Liver (tissue), 9 donors: ENCODE data around the gene CD37. TPM values are rescaled to one million over a fixed set of nuclear protein-coding genes. Genes with fewer than 3 reads are reported as not detected.

Experiments
- DNase-seq: peaks from one replicate; pipeline ENCODE4 v3.0.0-alpha.2; 2017; ENCODE audit warnings: low spot score
- H3K27ac ChIP-seq, 2 donors: one replicate each; pipeline ENCODE4 v1.7.0; 2013; ENCODE audit warnings: inconsistent platforms in 2 of 2, low read length in 2 of 2, control low read depth in 1 of 2, low read depth in 1 of 2, mild to moderate bottlenecking in 1 of 2
- H3K27me3 ChIP-seq, 4 donors: one replicate each; pipeline versions ENCODE4 v1.6.1 to v1.7.0; 2013; ENCODE audit warnings: low read length in 3 of 4, inconsistent platforms in 1 of 4, mild to moderate bottlenecking in 1 of 4, moderate library complexity in 1 of 4; ENCODE audit not compliant: control insufficient read depth in 4 of 4, insufficient read depth in 4 of 4
- H3K36me3 ChIP-seq, 4 donors: one replicate each; pipeline versions ENCODE4 v1.6.1 to v1.7.0; 2013; ENCODE audit warnings: low read length in 3 of 4, mild to moderate bottlenecking in 3 of 4, low read depth in 1 of 4, moderate library complexity in 1 of 4; ENCODE audit not compliant: control insufficient read depth in 4 of 4, insufficient read depth in 3 of 4
- H3K4me1 ChIP-seq, 4 donors: one replicate each; pipeline versions ENCODE4 v1.6.1 to v1.7.0; 2013; ENCODE audit warnings: low read length in 3 of 4, mild to moderate bottlenecking in 3 of 4, moderate library complexity in 1 of 4; ENCODE audit not compliant: control insufficient read depth in 4 of 4, insufficient read depth in 4 of 4
- H3K4me3 ChIP-seq, 3 donors: one replicate each; pipeline versions ENCODE4 v1.6.1 to v1.7.0; 2013; ENCODE audit warnings: low read length in 3 of 3, control low read depth in 1 of 3, low read depth in 1 of 3, mild to moderate bottlenecking in 1 of 3
- H3K9ac ChIP-seq, 2 donors: one replicate each; pipeline ENCODE4 v1.7.0; 2013; ENCODE audit warnings: low read length in 2 of 2, mild to moderate bottlenecking in 2 of 2, moderate library complexity in 2 of 2, control low read depth in 1 of 2, low read depth in 1 of 2
- H3K9me3 ChIP-seq, 4 donors: one replicate each; pipeline versions ENCODE4 v1.6.1 to v1.7.0; 2013; ENCODE audit warnings: low read length in 3 of 4; ENCODE audit not compliant: control insufficient read depth in 4 of 4
- ATF3 ChIP-seq: IDR thresholded peaks from 2 replicates; pipeline ENCODE4 v1.6.1; 2016; ENCODE audit warnings: antibody characterized with exemption
- EGR1 ChIP-seq, 2 donors: IDR thresholded peaks; 2 replicates each; pipeline ENCODE4 v1.6.1; 2016 to 2018; ENCODE audit warnings: antibody characterized with exemption in 2 of 2, low read depth in 2 of 2
- FOXA1 ChIP-seq: IDR thresholded peaks from 2 replicates; pipeline ENCODE4 v1.6.1; 2016; ENCODE audit warnings: antibody characterized with exemption
- FOXA2 ChIP-seq: IDR thresholded peaks from 2 replicates; pipeline ENCODE4 v1.6.1; 2016; ENCODE audit warnings: antibody characterized with exemption
- HNF4A ChIP-seq, 2 donors: conservative IDR thresholded peaks; 2 replicates each; pipeline ENCODE4 v1.6.1; 2016; ENCODE audit warnings: antibody characterized with exemption in 2 of 2, mild to moderate bottlenecking in 2 of 2
- JUND ChIP-seq, 2 donors: IDR thresholded peaks; 2 replicates each; pipeline ENCODE4 v1.6.1; 2016; ENCODE audit warnings: antibody characterized with exemption in 2 of 2
- NR2F2 ChIP-seq: IDR thresholded peaks from 2 replicates; pipeline ENCODE4 v1.6.1; 2016; ENCODE audit warnings: antibody characterized with exemption
- RAD21 ChIP-seq, 2 donors: IDR thresholded peaks; 2 replicates each; pipeline ENCODE4 v1.6.1; 2016; ENCODE audit warnings: antibody characterized with exemption in 2 of 2, mild to moderate bottlenecking in 2 of 2
- RXRA ChIP-seq, 2 donors: IDR thresholded peaks; 2 replicates each; pipeline ENCODE4 v1.6.1; 2017 to 2018; ENCODE audit warnings: antibody characterized with exemption in 2 of 2, mild to moderate bottlenecking in 1 of 2
- SP1 ChIP-seq: IDR thresholded peaks from 2 replicates; pipeline ENCODE4 v1.6.1; 2018; ENCODE audit warnings: antibody characterized with exemption, mild to moderate bottlenecking
- TAF1 ChIP-seq: conservative IDR thresholded peaks from 2 replicates; pipeline ENCODE4 v1.6.1; 2016; ENCODE audit warnings: antibody characterized with exemption, mild to moderate bottlenecking
- YY1 ChIP-seq: IDR thresholded peaks from 2 replicates; pipeline ENCODE4 v1.6.1; 2016; ENCODE audit warnings: antibody characterized with exemption, mild to moderate bottlenecking
- WGBS: extraction: QIAGEN DNeasy Blood & Tissue Kit; methylation state at CpG from one replicate; pipeline ENCODE4 v1.1.7; 2013; 5-methylcytosine and 5-hydroxymethylcytosine counted together
- polyA plus RNA-seq, 2 donors: library from polyadenylated mRNA; stranded (reverse) in 1 of 2; unstranded in 1 of 2; fragments of 200-250 nt in 1 of 2; fragments of >200 nt in 1 of 2; fragmentation: Nextera tagmentation in 1 of 2; extraction: Ambion mirVana in 1 of 2; gene quantifications; one replicate each; pipeline versions ENCODE4 v1.2.1 to v1.2.3, GENCODE V29; 2013 to 2015
- total RNA-seq, 2 donors: library from RNA; depleted of rRNA; stranded (reverse); fragments of >200 nt; gene quantifications; one replicate each; pipeline ENCODE4 v1.2.3, GENCODE V29; 2014
- TF ChIP-seq, protein P1 (sequence below): IDR thresholded peaks from 2 replicates; pipeline ENCODE4 v1.6.1; 2016; ENCODE audit warnings: antibody characterized with exemption
- TF ChIP-seq, protein P2 (sequence below): IDR thresholded peaks from 2 replicates; pipeline ENCODE4 v1.6.1; 2016; ENCODE audit warnings: antibody characterized with exemption, mild to moderate bottlenecking
- TF ChIP-seq, protein P3 (sequence below): IDR thresholded peaks from 2 replicates; pipeline ENCODE4 v1.6.1; 2016; ENCODE audit warnings: antibody characterized with exemption
- TF ChIP-seq, protein P4 (sequence below): fragments of 150-350 bp; IDR thresholded peaks from 2 replicates; pipeline ENCODE4 v1.5.1; 2017; ENCODE audit warnings: improper control_type of control experiment, low read depth, low read length; ENCODE audit not compliant: missing input control
- donor health status: healthy.
- donor health status: healthy.
- donor health status: healthy.
- donor health status: healthy.
- donor health status: healthy.

The CD37 gene
- total and polyA plus RNA-seq, 4 donors: 2.9 to 9.6 (median 3.9) TPM

DNA sequence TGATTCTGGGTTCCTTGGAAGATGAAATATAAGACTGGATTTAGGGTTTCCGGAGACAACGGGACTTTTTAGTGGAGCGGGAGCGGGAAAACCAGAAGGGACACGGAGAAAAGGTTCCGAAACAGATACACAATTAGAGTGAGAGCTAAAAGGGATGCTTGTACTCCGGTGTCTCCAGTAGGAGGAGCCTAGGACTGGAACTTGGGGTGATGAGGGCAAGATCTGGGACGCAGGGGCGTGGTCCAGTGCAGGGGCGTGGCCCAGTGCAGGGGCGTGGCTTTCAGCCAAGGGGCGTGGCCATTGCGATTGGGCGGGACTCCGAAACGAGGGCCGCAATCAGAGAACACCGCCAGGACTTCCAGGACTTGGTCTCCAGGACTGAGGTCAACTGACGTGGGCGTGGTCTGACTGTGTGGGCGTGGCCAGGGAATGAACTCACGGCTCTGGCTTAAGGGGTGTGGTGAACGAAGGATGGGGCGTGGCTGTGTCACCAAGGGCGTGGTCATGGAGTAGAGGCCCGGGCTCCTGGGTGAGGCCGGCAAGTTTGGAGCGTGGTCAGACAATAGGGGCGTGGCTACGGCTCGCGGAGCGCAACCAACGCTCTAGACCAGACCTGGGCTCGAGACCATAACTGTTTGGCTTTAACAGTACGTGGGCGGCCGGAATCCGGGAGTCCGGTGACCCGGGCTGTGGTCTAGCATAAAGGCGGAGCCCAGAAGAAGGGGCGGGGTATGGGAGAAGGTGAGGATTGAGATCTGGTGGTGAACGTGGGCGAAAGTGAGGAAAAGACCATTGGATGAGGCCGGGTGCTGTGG is 28.3 kb downstream of the CD37 start, which contains the start of gene DKKL1 (continued):
- TF ChIP-seq, protein P1, sequence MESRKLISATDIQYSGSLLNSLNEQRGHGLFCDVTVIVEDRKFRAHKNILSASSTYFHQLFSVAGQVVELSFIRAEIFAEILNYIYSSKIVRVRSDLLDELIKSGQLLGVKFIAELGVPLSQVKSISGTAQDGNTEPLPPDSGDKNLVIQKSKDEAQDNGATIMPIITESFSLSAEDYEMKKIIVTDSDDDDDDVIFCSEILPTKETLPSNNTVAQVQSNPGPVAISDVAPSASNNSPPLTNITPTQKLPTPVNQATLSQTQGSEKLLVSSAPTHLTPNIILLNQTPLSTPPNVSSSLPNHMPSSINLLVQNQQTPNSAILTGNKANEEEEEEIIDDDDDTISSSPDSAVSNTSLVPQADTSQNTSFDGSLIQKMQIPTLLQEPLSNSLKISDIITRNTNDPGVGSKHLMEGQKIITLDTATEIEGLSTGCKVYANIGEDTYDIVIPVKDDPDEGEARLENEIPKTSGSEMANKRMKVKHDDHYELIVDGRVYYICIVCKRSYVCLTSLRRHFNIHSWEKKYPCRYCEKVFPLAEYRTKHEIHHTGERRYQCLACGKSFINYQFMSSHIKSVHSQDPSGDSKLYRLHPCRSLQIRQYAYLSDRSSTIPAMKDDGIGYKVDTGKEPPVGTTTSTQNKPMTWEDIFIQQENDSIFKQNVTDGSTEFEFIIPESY: no peak
- TF ChIP-seq NR2F2: peak; percentile 66
- TF ChIP-seq FOXA2: no peak
- TF ChIP-seq, protein P2, sequence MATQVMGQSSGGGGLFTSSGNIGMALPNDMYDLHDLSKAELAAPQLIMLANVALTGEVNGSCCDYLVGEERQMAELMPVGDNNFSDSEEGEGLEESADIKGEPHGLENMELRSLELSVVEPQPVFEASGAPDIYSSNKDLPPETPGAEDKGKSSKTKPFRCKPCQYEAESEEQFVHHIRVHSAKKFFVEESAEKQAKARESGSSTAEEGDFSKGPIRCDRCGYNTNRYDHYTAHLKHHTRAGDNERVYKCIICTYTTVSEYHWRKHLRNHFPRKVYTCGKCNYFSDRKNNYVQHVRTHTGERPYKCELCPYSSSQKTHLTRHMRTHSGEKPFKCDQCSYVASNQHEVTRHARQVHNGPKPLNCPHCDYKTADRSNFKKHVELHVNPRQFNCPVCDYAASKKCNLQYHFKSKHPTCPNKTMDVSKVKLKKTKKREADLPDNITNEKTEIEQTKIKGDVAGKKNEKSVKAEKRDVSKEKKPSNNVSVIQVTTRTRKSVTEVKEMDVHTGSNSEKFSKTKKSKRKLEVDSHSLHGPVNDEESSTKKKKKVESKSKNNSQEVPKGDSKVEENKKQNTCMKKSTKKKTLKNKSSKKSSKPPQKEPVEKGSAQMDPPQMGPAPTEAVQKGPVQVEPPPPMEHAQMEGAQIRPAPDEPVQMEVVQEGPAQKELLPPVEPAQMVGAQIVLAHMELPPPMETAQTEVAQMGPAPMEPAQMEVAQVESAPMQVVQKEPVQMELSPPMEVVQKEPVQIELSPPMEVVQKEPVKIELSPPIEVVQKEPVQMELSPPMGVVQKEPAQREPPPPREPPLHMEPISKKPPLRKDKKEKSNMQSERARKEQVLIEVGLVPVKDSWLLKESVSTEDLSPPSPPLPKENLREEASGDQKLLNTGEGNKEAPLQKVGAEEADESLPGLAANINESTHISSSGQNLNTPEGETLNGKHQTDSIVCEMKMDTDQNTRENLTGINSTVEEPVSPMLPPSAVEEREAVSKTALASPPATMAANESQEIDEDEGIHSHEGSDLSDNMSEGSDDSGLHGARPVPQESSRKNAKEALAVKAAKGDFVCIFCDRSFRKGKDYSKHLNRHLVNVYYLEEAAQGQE: peak; percentile 46
- peak; percentile 45 to 71 for TF ChIP-seq JUND (IDR thresholded peaks at IDR 0.05)
- TF ChIP-seq TAF1: no peak
- peak; percentile 47 for TF ChIP-seq YY1

GRCh38 chr19:49364083-49364737 is 29.0 kb downstream of the CD37 start:
- no peak overlapping the region for H3K27ac ChIP-seq
- TF ChIP-seq SP1 (no peak), RAD21 (IDR thresholded peaks at IDR 0.05) (no peak), YY1 (no peak), TAF1 (no peak), ATF3 (no peak), EGR1 (IDR thresholded peaks at IDR 0.05; ENCODE audit: low read depth in 2 of 2) (no peak), FOXA1 (no peak), JUND (IDR thresholded peaks at IDR 0.05) (no peak), NR2F2 (no peak), HNF4A (conservative IDR thresholded peaks at IDR 0.05) (no peak), RXRA (IDR thresholded peaks at IDR 0.05) (no peak), FOXA2 (no peak)
- TF ChIP-seq, protein P2: no peak
- TF ChIP-seq, protein P3, sequence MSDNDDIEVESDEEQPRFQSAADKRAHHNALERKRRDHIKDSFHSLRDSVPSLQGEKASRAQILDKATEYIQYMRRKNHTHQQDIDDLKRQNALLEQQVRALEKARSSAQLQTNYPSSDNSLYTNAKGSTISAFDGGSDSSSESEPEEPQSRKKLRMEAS: no peak
- TF ChIP-seq, protein P1: no peak
- TF ChIP-seq, protein P4, sequence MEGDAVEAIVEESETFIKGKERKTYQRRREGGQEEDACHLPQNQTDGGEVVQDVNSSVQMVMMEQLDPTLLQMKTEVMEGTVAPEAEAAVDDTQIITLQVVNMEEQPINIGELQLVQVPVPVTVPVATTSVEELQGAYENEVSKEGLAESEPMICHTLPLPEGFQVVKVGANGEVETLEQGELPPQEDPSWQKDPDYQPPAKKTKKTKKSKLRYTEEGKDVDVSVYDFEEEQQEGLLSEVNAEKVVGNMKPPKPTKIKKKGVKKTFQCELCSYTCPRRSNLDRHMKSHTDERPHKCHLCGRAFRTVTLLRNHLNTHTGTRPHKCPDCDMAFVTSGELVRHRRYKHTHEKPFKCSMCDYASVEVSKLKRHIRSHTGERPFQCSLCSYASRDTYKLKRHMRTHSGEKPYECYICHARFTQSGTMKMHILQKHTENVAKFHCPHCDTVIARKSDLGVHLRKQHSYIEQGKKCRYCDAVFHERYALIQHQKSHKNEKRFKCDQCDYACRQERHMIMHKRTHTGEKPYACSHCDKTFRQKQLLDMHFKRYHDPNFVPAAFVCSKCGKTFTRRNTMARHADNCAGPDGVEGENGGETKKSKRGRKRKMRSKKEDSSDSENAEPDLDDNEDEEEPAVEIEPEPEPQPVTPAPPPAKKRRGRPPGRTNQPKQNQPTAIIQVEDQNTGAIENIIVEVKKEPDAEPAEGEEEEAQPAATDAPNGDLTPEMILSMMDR: no peak
- H3K4me1 ChIP-seq: peaks cover 5 to 20% (median 9%) of the 10 kb centered on the region in 4 donors
- H3K9me3 ChIP-seq: peaks cover 0 to 6% (median 3%) of the 10 kb centered on the region in 4 donors
- no peak for DNase-seq
- WGBS: 73% methylated on average over 27 of the region's 27 CpGs
- no peak overlapping the region for H3K9ac ChIP-seq
- H3K36me3 ChIP-seq: no peaks in the 10 kb centered on the region
- no peak overlapping the region for H3K4me3 ChIP-seq
- H3K27me3 ChIP-seq: no peaks in the 10 kb centered on the region
